Fibroblast of lung (primary cell): Measurements from ENCODE around the gene EFCAB10.

Experiments used
- EZH2 ChIP-seq: IDR thresholded peaks from 2 replicates; pipeline ENCODE4 v1.5.1; 2012; ENCODE audit warnings: low read length, control low read depth, mild to moderate bottlenecking; ENCODE audit errors: missing control alignments
- TF ChIP-seq, protein P1 (sequence below), 2 donors: IDR thresholded peaks in 1 of 2; conservative IDR thresholded peaks in 1 of 2; 1 replicate in 1 of 2; 2 replicates in 1 of 2; pipeline ENCODE4 v1.5.1; 2011 to 2012; ENCODE audit warnings: low read length in 2 of 2, control low read depth in 1 of 2, inconsistent platforms in 1 of 2, low read depth in 1 of 2, mild to moderate bottlenecking in 1 of 2

DNA sequence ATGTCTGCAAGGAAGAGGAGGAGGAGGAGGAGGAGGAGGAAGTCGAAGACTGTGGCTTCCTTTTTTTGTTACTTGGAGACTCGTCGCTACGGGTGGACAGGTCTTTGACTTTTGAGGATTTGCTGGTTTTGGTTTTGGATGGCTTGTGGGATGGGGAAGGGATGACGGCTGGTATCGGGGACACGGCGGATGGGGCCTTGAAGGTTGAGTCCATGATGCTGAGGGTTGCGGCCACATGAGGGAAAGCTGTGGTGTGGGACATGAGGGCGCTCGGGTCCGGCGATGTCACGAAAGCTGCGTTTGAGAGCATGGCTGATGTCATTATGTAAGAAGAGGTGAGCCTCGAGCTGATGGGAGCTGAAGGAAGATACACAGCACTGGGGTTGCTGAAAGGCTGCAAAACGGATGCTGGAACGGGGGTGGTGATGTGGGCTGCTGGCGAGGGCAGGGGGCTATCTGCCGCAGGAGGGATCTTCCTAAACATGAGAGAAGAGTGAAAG lies 33.1 kb upstream of the EFCAB10 start:
- TF ChIP-seq, protein P1, sequence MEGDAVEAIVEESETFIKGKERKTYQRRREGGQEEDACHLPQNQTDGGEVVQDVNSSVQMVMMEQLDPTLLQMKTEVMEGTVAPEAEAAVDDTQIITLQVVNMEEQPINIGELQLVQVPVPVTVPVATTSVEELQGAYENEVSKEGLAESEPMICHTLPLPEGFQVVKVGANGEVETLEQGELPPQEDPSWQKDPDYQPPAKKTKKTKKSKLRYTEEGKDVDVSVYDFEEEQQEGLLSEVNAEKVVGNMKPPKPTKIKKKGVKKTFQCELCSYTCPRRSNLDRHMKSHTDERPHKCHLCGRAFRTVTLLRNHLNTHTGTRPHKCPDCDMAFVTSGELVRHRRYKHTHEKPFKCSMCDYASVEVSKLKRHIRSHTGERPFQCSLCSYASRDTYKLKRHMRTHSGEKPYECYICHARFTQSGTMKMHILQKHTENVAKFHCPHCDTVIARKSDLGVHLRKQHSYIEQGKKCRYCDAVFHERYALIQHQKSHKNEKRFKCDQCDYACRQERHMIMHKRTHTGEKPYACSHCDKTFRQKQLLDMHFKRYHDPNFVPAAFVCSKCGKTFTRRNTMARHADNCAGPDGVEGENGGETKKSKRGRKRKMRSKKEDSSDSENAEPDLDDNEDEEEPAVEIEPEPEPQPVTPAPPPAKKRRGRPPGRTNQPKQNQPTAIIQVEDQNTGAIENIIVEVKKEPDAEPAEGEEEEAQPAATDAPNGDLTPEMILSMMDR (conservative IDR thresholded peaks at IDR 0.05 in 1 of 2, IDR thresholded peaks at IDR 0.05 in 1 of 2; ENCODE audit: low read depth in 1 of 2, low read length in 2 of 2), result no peak
- no peak for TF ChIP-seq EZH2
